Fibroblast of gingiva (primary cell): Measurements from ENCODE around the gene ASTN2.

ENCODE experiments used
- DNase-seq: peaks from one replicate; pipeline ENCODE4 v3.0.0-alpha.2; 2011; ENCODE audit warnings: low read depth

Gene ASTN2

GRCh38 chr9:116414374-116414773 is 1000.5 kb downstream of the ASTN2 start:
- no peak for DNase-seq

- DNase-seq: no peak
Measured at GRCh38 chr9:116411506-116411905, 1003.4 kb downstream of the ASTN2 start.

GRCh38 chr9:116409638-116410037 is 1005.2 kb downstream of the ASTN2 start:
- no peak for DNase-seq

GRCh38 chr9:116409129-116409528 is 1005.7 kb downstream of the ASTN2 start:
- DNase-seq: no peak

GRCh38 chr9:116406469-116406868 is 1008.4 kb downstream of the ASTN2 start:
- no peak for DNase-seq

GRCh38 chr9:116405321-116405720 is 1009.5 kb downstream of the ASTN2 start:
- no peak for DNase-seq

- no peak for DNase-seq
Measured at GRCh38 chr9:116404228-116404627, 1010.6 kb downstream of the ASTN2 start.

GRCh38 chr9:116403171-116403570 is 1011.7 kb downstream of the ASTN2 start:
- no peak for DNase-seq

GRCh38 chr9:116395699-116396037 is 1019.2 kb downstream of the ASTN2 start:
- no peak for DNase-seq

GRCh38 chr9:116394894-116395698 is 1019.8 kb downstream of the ASTN2 start:
- DNase-seq: no peak

GRCh38 chr9:116394070-116394469 is 1020.8 kb downstream of the ASTN2 start:
- DNase-seq: no peak

- no peak for DNase-seq
Measured at GRCh38 chr9:116393198-116393597, 1021.7 kb downstream of the ASTN2 start.

- no peak for DNase-seq
Measured at GRCh38 chr9:116391306-116391900, 1023.5 kb downstream of the ASTN2 start.

- no peak for DNase-seq
Measured at GRCh38 chr9:116390303-116391228, 1024.3 kb downstream of the ASTN2 start.

GRCh38 chr9:116389541-116390302 is 1025.1 kb downstream of the ASTN2 start:
- no peak for DNase-seq

GRCh38 chr9:116387934-116388698 is 1026.7 kb downstream of the ASTN2 start:
- DNase-seq: no peak

- peak; percentile 45 for DNase-seq
Measured at GRCh38 chr9:116383936-116384335, 1030.9 kb downstream of the ASTN2 start.

- DNase-seq: no peak
Measured at GRCh38 chr9:116383133-116383532, 1031.7 kb downstream of the ASTN2 start.

GRCh38 chr9:116382053-116382452 is 1032.8 kb downstream of the ASTN2 start:
- no peak for DNase-seq

GRCh38 chr9:116381350-116381749 is 1033.5 kb downstream of the ASTN2 start:
- peak; percentile 61 for DNase-seq

- no peak for DNase-seq
Measured at GRCh38 chr9:116380496-116380995, 1034.3 kb downstream of the ASTN2 start.
